Panc1 (cell line): ENCODE measurements around the gene CRYGS.

Experiments used
- CTCF ChIP-seq: fragments of 450-650 bp; IDR thresholded peaks from 2 replicates; pipeline ENCODE4 v1.5.1; 2017; ENCODE audit warnings: mild to moderate bottlenecking
- POLR2AphosphoS5 ChIP-seq: IDR thresholded peaks from 2 replicates; pipeline ENCODE4 v1.6.1; 2012; ENCODE audit warnings: mild to moderate bottlenecking, low read depth, low read length, moderate library complexity
- REST ChIP-seq, 2 experiments: IDR thresholded peaks; 2 replicates each; pipeline ENCODE4 v1.6.1; 2011 to 2012; ENCODE audit warnings: low read depth in 2 of 2, control low read depth in 1 of 2, low read length in 1 of 2, mild to moderate bottlenecking in 1 of 2, moderate library complexity in 1 of 2; ENCODE audit not compliant: insufficient read depth in 1 of 2
- SIN3A ChIP-seq: IDR thresholded peaks from 2 replicates; pipeline ENCODE4 v1.6.1; 2012; ENCODE audit warnings: low read depth, mild to moderate bottlenecking, low read length, moderate library complexity, borderline replicate concordance; ENCODE audit not compliant: insufficient read depth
- TCF7L2 ChIP-seq: IDR thresholded peaks from 2 replicates; pipeline ENCODE4 v1.6.1; 2011; ENCODE audit warnings: mild to moderate bottlenecking, low read depth, low read length, inconsistent platforms

- no peak for TF ChIP-seq CTCF
- TF ChIP-seq REST (IDR thresholded peaks at IDR 0.05; ENCODE audit: insufficient read depth in 1 of 2, low read depth in 2 of 2, low read length in 1 of 2), result no peak
- no peak for TF ChIP-seq SIN3A
- TF ChIP-seq POLR2AphosphoS5, result no peak
- TF ChIP-seq TCF7L2, result no peak
These were observed 34.8 kb downstream of the CRYGS start for GRCh38 chr3:186509423-186509822.
